Kidney tubule cell (primary cell): ENCODE results near the gene SUPT16H.
"Not testable (repeated sequence)": the region's sequence is repeated elsewhere in the genome, so short reads cannot be mapped to it uniquely, and the experiment has no call there.

Source experiments
- DNase-seq: peaks from one replicate; pipeline ENCODE4 v3.0.0-alpha.2; 2018; ENCODE audit warnings: low spot score

SUPT16H gene

DNA sequence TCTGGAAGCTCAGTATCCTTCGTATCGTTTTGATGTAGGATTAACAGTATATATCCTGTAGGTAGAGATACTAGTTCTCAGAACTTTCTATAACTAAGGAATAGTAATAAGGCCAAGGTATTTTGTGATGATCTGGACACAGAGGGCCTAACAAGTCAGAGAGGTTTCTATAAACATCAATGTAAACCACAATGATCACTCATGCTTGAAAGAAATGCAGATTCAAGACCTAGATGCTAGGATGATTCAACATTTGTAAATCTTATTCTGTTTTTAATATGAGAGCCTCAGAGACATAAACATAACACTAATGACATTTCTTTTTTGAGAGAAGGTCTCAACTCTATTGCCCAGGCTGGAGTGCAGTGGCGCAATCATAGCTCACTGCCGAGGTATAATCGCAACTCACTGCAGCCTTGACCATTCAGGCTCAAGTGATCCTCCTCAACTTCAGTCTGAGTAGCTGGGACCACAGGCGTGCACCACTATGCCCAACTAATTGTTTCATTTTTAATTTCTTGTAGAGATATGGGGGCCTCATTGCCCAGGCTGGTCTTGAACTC lies 16.2 kb downstream of the SUPT16H start:
- DNase-seq, result peak; percentile 4

DNA sequence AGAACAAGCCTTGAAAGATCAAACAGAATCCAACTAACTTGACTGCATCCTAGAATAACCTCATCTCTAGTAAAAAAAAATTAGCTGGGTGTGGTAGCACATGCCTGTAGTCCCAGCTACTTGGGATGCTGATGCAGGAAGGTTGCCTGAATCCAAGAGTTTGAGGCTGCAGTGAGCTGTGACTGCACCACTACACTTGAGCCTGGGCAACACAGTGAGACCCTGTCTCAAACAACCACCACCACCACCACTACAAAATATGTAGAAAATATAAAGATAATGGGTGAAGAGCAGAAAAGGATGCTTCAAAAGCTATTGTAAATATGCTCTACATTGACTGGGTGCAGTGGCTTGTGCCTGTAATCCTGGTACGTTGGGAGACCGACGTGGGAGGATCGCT lies 27.3 kb downstream of the SUPT16H start:
- DNase-seq, result no peak

DNA sequence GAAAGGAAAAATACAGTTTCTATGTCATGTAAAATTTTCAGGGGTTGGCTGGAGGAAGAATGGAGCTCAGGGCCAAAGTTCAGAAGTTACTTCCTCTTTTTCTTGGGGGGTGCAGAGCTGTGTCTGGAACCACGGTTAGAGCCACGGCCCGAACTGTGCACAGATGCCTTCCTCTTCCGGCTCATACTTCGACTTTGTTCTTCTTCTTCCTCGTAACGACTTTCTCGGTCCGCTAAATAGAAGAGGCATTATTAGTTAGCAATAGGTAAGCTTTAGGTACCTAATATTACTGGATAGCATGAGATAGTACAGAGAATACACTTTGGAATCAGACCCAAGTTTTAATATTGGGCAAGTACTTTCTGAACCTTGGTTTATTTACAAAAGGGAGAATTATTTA lies 31.2 kb downstream of the SUPT16H start:
- DNase-seq, result no peak

DNA sequence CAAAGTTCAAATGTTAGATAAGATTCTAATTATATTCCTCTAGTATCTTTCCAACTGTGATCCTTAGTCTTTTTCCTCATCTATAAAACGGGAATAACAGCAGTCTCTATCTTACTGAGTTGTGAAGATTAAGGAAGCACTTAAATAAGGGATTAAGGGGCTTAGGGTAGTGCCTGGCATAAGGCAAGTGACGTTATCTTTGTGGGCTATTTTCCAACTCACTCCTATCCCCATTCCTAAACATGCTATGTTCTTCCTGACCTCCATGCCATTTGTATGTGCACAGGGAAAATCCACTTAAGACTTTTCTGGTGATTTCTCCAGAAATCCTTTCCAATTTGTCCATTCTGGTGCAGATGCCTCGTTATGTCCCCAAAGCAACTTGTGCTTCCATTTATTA lies 33.3 kb downstream of the SUPT16H start:
- no peak for DNase-seq

DNA sequence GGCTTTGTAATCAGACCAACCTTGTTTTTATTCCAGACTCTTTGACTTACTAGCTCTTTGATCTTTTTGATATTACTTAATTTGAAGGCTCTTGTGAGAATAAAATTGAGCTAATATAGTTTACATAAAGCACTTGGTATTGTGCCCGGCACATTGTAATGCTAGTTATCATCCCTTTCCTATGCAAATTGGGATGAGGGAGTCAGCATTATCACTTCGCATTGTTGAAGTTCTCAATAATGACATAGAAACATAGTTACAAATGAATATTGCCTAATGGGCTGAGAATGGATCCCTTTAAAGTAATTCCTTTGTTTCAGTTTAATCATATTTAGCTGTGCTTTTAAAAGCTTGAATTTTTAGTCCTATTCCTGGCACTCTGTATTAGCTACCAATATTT lies 36.6 kb downstream of the SUPT16H start:
- DNase-seq, result no peak

DNA sequence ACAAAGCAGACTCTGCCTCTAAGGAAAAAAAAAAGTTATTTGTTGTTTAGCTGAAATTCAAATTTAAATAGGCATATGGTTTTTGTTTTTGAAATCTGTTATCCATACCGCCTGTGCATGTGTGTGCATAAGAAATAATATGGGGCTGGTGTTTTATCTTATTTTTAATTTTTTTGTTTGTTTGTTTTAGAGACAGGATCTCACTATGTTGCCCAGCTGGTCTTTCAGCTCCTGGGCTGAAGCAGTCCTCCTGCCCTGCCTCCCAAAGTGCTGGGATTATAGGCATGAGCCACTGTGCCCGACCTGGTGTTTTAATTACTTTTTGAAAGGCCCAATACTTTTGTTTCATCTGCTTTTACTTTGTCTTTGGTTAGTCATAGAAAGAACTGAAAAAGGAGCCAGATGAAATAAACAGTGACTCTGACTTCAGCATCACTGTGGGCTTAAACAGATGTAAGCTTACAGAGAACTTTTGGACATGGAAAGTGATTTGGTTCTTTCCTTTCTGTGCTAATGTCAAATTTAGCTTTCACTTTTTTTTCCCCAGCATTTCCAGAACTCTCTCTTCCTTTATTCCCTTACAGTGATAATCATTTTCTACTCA lies 37.2 kb downstream of the SUPT16H start:
- DNase-seq, result no peak

DNA sequence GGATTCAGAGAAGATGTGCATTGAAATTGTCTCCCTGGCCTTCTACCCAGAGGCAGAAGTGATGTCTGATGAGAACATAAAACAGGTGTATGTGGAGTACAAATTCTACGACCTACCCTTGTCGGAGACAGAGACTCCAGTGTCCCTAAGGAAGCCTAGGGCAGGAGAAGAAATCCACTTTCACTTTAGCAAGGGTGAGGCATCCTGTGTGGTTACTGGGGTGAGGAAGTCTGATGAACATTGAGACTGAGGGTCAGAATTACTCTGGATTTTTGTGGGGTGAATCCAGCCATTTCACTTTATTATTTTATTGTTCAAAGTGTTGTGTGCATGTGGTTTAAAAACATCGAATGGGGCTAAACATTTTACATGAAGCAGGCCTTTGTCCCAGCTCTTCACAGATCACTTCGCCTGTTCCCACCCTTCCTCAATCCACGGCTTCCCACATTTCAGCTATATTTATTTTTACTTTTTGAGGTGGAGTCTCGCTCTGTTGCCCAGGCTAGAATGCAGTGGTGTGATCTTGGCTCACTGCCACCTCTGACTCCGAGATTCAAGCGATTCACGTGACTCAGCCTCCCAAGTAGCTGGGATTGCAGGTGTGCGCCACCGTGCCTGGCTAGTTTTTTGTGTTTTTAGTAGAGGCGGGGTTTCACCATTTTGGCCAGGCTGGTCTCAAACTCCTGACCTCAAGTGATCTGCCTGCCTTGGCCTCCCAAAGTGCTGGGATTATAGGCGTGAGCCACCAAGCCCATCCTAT lies 40.6 kb downstream of the SUPT16H start:
- peak; percentile 17 for DNase-seq

DNA sequence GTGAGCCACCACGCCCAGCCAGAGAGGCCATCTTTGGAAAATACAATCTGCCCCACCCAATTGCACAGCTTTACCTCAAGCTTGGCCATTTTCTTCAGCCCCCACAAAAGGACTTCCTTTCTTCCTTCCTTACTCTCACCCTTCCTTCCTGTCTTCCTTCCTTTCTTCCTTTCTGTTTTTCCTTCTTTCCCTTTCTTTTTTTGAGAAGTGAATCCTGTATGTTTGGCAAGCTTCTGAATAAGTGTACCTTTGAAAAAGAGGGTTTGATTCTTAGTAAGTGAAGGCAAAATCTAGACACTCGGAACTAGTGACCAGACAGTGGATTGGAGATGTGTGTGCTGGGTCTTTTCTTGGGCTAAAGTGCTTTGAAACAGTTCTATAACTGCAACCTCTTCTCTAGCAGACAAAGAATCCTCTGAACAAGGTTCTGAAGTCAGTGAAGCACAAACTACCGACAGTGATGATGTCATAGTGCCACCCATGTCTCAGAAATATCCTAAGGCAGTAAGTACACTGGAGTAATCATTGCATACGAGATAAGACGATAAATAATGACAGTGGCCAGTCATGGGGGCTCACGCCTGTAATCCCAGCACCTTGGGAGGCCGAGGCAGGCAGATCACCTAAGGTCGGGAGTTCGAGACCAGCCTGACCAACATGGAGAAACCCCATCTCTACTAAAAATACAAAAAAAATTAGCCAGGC lies 49.5 kb downstream of the SUPT16H start:
- peak; percentile 14 for DNase-seq

DNA sequence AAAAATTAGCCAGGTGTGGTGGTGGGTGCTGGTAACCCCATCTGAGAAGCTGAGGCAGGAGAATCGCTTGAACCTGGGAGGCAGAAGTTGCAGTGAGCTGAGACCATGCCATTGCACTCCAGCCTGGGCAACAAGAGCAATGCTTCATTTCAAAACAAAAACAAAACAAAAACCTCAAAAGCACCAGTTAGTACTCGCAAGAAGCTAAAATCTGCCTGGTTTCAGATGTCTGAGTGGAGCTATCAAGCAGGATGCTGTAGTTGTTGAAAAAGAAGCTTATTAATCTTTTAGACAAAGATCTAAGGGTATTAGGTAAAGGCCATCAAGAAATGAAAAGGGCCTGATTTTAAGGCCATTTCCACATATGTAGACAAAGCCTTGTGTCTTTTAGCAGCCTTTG lies 50.9 kb downstream of the SUPT16H start:
- DNase-seq, result no peak

DNA sequence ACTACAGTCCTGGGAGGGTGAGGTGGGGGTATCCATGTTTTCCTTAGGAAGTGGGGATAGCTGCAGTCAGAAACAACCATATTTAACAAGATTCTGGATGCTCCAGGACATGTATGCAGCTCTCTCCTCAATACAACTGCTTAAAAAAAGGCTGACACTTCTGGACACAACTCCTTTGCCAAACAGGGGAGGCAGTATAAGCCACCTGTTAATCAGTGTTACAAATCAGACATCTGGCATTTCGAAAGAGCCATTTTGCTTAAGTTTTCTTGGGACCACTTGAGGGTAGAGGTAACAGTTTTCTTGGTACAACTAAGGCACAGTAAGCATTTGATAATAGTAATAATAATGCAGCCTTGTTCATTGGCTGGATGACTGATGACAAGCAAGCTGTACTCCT lies 56.8 kb downstream of the SUPT16H start:
- DNase-seq, result no peak

DNA sequence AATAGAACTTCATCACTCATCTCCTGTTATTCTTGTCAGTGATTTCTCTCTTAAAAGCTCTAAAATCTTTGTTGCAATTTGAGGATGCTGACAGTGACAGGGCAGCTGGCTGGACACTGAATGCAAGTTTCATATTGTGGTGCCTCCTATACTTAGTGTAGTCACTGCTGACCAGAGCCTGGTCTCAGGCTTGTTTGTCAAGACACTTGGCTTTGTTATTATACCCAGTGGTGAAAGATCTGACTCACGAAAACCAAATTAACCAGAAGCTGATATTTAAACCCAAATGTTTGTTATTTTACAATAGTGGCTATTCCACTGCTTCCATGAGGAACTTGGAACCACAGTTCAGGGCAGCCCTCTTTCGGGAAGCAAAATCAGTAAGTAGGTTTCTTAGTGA lies 61.1 kb downstream of the SUPT16H start:
- no peak for DNase-seq

DNA sequence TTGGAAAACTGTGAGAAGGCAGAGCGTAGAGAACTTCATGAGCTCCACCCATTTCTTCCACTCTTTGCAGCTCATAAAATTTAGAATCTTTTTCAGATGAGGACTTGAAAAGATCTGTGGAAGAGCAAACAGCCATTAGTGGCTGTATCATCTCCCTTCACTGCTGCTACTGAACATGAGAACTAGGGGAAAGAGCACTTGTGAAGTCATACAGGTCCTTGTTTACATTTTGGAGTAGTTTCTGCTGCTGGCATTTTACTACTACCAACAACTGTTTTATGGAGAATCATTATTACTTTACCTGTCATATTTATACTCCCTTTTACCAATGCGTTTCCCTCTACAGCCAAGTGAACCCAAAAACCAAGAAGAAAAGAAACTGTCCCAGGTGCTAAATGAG lies 62.9 kb downstream of the SUPT16H start:
- DNase-seq, result no peak

DNA sequence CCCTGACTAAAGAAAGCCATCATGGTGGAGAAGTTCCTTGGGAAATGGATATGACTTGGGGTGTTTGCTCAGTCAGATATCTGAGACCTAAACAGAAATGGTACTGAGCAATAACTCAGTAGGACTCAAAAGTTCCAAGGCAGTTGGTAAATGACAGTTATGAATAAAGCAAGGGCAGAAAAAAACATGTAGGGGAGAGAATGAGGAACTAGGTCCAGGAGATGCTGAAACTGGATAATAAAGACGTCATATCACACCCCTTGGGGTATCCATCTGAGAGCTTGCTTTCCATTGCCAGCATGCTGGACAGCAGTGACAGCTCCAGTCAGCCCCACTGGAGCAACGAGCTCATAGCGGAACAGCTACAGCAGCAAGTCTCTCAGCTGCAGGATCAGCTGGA lies 66.4 kb downstream of the SUPT16H start:
- DNase-seq, result no peak

DNA sequence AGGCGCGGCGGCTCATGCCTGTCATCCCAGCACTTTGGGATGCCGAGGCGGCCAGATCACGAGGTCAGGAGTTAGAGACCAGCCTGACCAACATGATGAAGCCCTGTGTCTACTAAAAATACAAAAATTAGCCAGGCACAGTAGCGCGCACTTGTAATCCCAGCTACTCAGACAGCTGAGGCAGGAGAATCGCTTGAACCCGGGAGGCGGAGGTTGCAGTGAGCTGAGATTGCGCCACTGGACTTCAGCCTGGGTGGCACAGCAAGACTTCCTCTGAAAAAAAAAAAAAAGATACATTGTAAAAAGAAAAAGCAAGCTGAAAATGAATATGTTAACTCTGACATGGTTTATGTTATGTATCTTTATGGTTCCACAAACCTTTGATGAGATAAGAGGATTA lies 70.3 kb downstream of the SUPT16H start:
- no peak for DNase-seq

DNA sequence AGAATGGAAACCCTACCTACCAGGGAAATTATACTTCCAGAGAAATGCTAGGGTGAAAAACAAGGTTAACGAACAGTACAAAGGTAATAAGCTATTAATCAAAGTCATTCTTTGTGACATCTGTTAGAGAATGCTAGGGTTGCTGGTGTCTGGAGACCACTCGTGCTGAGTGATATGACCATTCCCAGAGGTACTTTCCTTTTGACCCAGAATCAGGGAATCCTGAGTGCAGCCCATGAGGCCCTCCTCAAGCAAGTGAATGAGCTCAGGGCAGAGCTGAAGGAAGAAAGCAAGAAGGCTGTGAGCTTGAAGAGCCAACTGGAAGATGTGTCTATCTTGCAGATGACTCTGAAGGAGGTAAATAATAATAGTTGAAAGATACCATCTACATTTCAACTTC lies 72.2 kb downstream of the SUPT16H start:
- DNase-seq, result no peak

DNA sequence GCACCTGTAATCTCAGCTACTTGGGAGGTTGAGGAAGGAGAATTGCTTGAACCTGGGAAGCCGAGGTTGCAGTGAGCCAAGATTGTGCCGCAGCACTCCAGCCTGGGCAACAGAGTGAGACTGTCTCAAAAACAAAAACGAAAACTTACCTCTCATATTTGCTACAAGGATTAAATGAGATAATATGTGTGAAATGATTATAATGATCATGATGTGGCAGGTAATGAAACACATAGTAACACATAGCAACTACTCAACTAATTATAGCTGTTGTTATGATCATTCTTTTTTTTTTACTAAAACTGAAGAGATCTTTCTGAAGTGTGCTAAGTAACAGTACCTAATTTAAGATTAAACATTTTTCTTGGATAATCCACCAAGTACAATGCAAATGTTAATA lies 73.9 kb downstream of the SUPT16H start:
- DNase-seq, result no peak

DNA sequence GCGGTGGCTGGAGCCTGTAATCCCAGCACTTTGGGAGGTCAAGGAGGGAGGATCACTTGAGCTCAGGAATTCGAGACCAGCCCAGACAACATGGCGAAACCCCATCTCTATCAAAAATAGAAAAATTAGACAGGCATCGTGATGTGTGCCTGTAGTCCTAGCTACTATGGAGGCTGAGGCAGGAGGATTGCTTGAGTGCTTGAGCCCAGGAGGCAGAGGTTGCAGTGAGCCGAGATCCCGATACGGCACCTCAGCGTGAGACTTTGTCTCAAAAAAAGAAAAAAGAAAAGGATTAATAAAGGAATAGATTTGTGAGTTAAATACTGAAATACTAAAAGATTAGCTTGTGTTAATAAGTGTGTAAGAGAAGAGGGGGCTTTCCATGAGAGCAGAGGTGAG lies 74.6 kb downstream of the SUPT16H start:
- no peak for DNase-seq

DNA sequence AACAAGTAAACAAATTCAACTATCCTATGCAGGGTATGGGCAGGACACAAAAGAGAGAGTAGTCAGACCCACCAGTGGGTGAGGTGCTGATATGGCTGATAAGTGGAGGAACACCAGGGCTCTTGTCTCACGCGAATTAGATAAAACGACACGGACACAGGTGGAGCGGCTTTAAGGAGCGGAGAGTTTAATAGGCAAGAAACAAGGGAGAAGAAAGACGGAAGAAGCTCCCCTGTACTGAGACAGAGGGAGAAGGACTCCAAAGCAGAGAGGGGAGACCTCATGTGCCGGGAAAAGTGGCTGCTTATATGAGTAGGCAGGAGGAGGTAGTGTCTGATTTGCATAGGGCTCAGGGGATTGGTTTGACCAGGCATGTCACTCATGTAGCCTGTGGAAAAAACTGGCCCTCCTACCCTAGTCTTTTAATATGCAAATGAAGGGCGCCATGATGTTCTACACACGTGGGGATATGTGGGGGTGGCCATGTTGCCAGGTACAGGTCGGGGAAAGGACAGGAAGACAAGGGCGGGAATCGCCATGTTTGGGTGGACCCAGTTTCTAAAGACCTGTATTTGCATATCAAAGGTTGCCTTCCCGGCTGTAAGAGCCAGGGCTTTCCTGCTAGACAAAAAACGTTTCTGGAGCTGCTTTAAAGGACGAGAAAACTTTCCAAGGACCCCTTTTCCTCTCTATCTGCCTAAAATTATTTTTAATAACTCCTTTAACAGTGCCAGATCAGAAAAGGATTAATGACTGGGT lies 75.2 kb downstream of the SUPT16H start:
- DNase-seq, result peak; percentile 95

DNA sequence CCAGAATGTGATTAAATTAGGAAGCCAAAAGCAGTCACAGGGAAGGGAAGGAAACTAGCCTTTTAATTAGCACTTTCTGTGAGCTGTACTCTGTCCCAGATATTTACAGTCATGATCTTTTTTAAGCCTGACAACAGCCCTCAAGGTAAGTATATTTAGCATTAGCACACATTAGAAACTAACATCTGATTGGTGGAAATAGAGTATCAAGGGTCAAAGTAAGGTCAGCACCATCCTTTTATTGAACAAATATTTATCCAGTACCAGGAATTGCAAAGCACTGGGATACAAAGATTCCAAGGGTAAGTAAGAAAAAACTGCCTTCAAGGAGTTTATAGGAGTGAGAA lies 75.7 kb downstream of the SUPT16H start:
- DNase-seq, result peak; percentile 6

DNA sequence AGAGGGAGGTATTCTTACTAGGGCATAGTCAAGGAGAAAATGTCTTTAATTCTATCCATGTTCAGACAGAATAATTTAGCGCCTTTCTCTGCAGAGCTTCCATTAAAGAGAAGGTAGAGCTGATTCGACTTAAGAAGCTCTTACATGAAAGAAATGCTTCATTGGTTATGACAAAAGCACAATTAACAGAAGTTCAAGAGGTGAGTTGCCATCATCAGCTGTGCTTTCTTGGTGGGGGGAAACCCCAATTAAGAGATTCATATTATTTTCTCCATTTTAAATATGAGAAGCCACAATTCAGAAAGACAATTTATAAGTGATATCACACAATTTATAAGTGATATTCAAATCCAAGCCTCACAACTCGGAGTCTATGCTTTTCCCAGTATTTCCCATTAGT lies 76.2 kb downstream of the SUPT16H start:
- no peak for DNase-seq

DNA sequence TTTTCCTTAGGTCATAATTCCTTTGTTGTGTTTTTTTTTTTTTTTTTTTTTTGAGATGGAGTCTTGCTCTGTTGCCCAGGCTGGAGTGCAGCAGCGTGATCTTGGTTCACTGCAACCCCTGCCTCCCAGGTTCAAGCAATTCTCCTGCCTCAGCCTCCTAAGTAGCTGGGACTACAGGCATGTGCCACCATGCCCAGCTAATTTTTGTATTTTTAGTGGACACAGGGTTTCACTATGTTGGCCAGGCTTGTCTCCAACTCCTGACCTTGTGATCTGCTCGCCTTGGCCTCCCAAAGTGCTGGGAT lies 81.0 kb downstream of the SUPT16H start:
- not testable (repeated sequence) for DNase-seq

DNA sequence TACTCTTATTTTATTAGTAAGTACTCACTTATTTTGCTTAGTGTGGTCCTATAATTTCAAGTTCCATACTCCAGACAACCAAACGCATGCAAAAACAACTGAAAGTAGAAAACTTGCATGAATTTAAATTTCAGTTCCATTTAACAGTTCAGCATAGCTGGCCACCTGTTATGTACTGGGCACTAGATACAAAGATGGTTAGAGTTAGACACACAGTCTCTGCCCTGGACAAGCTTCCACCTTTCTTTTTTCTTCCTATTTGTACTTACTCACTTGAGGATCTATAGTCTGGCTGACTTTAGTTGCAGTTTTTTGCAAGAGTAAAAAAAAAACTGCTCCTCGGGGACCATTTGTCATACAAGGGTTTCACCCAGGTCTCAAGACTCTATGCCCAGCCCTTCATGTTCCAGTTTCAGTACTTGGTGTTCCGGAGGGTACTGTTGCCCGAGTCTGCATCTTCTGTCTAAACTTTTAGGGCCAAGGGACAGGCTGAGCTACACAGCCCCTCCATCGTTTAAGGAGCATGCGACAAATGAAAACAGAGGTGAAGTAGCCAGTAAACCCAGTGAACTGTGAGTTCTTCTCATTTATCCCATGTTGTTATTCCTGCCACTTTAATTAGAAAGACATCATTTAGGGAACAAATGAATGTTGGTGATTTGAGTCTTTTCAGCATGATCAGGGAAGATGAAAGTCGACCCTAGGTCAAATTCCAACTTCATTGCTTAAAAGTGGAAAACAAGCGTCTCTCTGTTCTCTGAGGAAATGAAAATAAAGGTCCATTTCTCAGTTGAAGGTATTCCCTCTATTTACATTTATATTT lies 81.6 kb downstream of the SUPT16H start:
- no peak for DNase-seq
